Right lobe of liver (tissue), 4 donors: ENCODE results near the gene HORMAD2.

Source experiments
- CTCF ChIP-seq, 4 donors: fragments of 200-600 bp in 3 of 4; fragments of 450-650 bp in 1 of 4; IDR thresholded peaks; one replicate each; pipeline versions ENCODE4 v1.5.1 to v1.8.0; 2016 to 2022; ENCODE audit warnings: antibody characterized with exemption in 4 of 4, mild to moderate bottlenecking in 2 of 4
- POLR2A ChIP-seq: fragments of 450-650 bp; IDR thresholded peaks from one replicate; pipeline ENCODE4 v1.6.1; 2017; ENCODE audit warnings: antibody characterized with exemption, mild to moderate bottlenecking
- donor health status: DM: no; HTN: no; CAD: no.
- donor health status: DM: no; HTN: no; CAD: no.
- donor health status: DM: no; HTN: yes; CAD: no.

GRCh38 chr22:30178181-30179126 lies 98.2 kb downstream of the HORMAD2 start:
- TF ChIP-seq CTCF (IDR thresholded peaks at IDR 0.05) (no peak), POLR2A (no peak)
